HG02973 (cell line): ENCODE results near the gene BAHD1.

Source experiments
- ATAC-seq: cut with Tn5 transposase; IDR thresholded peaks from one replicate; pipeline ENCODE4 v1.9.1; 2021; ENCODE audit warnings: moderate library complexity; ENCODE audit not compliant: unreplicated experiment

The BAHD1 gene

GRCh38 chr15:40464595-40465185, 23.9 kb downstream of the BAHD1 start:
- ATAC-seq: no peak

DNA sequence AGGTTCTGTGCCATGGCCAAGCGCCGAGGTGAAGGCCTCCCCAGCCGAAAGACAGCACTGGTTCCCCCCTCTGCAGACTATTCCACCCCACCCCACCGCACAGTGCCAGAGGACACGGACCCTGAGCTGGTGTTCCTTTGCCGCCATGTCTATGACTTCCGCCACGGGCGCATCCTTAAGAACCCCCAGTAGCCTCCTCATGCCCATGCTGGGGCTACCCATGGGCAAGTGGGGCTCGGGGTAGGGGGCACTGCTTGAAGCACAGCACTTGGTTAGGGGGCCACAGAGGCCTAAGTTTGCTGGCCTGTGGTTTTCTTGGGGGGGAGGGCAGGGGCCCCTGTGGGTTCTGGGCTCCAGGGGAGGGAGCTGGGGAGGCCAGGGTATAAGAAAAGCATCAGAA, 25.2 kb downstream of the BAHD1 start:
- no peak for ATAC-seq

DNA sequence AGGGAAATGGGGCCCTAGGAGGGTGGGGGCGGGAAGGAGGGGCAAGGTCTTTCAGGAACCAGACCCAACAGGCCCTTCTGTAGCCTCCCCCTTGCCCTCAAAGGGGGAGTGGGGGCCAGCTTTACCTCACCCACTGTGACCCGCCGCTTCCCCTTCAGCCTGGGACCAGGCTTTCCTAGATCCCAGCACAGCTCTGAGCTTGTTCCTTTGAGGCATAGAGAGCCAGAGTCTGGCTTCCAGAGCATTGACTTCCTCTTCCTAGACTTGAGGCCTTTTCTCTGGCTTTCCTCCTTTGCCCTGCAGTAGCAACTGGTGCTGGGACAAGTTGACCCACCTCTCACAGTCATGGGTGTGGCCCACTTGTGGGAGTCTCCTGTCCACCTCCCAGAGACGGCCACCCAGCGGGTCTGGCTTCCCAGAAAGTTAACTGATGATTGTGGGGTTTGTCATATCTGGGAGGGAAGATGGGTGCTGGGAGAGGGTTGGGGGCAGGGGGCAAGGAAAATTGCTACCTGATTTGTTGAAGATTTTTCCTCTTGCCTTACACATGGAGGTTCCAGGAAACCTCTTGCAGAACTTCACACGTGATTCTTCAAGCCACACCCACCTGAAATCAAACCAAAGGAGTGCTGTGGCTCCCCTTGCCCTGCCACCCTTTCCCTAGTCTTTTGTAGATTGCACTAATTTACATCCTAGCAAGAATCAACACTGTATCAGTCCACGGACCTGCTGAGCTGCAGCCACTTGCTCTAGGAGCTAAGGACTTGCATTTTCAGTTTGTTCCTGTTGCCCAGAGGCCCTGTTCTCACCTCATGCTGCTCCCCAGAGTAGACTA, 25.9 kb downstream of the BAHD1 start:
- ATAC-seq: no peak

GRCh38 chr15:40467261-40467615, 26.5 kb downstream of the BAHD1 start:
- no peak for ATAC-seq

- ATAC-seq: no peak
These were observed 28.2 kb downstream of the BAHD1 start for GRCh38 chr15:40468898-40469331.

DNA sequence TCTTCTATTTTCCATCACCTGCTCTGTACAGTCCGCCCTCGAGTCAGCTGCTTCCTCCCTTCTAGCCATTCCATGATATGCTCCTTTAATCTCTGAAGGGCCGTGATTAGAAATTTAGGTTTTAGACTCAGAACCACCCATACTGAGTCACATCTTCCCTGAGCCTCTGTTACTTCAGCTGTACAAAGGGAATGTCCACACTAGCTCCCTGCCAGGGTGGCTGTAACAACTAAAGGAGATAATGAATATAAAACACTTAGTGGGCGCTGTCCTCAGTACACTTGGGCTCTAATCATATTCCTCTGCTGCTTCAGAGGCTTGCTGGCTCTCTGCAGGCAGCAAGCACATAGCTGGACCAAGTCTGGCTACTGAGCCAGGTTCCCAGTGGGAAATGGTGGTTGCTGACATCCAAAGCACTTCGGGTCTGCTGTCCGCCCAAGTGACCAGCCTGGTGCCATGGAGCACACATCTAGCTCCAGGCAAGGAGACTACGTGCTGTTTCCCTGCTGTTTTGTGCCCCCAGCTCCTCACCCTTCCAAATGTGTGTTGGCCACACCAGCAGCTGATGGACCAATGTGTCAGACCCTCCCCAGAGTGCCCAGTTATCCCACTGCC, 29.1 kb downstream of the BAHD1 start:
- no peak for ATAC-seq

- peak; percentile 61 for ATAC-seq
These were observed 29.8 kb downstream of the BAHD1 start, which contains the start of gene CHST14 for GRCh38 chr15:40470423-40471104. TSS of gene CHST14 (plus strand) at chr15:40470984. CDS start at chr15:40471214, 230 bp downstream.

DNA sequence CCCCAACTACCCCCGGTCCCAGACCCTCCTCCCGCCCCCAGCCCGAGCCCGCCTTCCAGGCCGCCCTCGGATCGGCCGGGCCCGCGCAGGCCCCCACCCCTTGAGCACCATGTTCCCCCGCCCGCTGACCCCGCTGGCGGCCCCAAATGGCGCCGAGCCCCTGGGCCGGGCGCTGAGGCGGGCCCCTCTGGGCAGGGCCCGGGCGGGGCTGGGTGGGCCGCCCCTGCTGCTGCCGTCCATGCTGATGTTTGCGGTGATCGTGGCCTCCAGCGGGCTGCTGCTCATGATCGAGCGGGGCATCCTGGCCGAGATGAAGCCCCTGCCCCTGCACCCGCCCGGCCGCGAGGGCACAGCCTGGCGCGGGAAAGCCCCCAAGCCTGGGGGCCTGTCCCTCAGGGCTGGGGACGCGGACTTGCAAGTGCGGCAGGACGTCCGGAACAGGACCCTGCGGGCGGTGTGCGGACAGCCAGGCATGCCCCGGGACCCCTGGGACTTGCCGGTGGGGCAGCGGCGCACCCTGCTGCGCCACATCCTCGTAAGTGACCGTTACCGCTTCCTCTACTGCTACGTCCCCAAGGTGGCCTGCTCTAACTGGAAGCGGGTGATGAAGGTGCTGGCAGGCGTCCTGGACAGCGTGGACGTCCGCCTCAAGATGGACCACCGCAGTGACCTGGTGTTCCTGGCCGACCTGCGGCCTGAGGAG, 30.5 kb downstream of the BAHD1 start:
- peak; percentile 41 for ATAC-seq

DNA sequence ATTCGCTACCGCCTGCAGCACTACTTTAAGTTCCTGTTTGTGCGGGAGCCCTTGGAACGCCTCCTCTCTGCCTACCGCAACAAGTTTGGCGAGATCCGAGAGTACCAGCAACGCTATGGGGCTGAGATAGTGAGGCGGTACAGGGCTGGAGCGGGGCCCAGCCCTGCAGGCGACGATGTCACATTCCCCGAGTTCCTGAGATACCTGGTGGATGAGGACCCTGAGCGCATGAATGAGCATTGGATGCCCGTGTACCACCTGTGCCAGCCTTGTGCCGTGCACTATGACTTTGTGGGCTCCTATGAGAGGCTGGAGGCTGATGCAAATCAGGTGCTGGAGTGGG, 31.0 kb downstream of the BAHD1 start:
- no peak for ATAC-seq

DNA sequence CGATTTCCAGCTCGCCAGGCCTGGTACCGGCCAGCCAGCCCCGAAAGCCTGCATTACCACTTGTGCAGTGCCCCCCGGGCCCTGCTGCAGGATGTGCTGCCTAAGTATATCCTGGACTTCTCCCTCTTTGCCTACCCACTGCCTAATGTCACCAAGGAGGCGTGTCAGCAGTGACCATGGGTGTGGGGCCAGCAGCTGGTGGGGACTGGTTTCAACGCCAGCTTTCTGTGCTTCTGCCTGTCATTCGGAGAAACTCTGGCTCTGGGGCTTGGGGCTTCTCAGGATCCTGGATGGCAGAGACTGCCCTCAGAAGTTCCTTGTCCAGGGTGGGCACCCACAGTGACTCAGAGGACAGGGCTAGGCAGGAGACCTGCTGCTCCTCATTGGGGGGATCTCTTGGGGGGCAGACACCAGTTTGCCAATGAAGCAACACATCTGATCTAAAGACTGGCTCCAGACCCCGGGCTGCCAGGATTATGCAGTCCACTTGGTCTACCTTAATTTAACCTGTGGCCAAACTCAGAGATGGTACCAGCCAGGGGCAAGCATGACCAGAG, 31.5 kb downstream of the BAHD1 start:
- no peak for ATAC-seq

DNA sequence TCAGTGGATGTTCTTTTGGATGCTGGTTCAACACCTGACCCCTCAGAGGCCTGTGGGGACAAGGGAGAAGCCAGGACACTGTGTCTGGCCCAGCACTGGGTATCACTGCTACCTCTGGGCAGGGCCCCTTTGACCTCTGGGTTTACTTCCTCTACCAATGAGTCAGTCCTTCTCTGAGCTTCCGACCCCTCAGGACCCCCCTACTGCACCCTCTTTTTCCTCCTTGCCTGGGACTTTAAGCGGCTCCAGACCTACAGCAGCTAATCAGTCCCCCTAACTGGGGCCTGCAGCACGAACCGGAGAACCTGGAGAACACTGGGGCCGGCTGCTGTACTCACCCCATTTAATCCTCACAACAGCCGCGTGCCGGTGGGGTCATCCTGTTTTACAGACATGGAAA, 33.8 kb downstream of the BAHD1 start:
- no peak for ATAC-seq

DNA sequence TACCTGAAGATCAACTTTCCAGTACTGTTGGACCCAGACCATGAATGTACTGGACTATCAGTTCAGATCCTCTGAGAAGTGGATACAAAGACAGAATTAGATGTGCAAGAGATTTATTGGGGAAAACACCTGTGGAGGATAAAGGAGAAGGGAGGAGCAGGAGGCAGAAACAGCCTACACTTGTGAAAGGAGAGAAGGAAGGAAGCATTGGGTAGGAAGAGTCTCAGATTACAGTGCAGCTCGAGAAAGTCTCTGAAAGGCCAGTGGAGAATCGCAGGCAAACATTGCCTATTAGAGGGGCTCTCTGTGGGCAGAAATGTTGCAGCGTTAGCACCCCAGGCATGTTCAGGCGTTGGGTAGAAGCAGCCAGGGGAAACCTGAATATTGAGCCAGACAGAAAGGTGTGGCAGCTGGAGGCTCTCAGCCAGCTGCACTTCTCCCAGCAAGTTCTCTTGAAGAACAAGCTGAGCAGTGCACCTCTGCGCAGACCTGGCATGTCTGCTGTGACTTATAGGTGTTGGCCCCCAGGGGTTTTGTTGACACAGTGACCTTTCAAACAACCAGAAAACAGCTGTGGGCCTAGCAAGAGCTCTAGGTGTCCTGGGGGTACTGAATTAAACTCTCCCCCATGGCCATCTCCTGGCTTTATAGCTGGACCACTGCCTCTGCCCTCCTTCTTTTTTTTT, 37.0 kb downstream of the BAHD1 start:
- ATAC-seq: no peak

GRCh38 chr15:40479024-40479423, 38.3 kb downstream of the BAHD1 start:
- ATAC-seq: no peak

DNA sequence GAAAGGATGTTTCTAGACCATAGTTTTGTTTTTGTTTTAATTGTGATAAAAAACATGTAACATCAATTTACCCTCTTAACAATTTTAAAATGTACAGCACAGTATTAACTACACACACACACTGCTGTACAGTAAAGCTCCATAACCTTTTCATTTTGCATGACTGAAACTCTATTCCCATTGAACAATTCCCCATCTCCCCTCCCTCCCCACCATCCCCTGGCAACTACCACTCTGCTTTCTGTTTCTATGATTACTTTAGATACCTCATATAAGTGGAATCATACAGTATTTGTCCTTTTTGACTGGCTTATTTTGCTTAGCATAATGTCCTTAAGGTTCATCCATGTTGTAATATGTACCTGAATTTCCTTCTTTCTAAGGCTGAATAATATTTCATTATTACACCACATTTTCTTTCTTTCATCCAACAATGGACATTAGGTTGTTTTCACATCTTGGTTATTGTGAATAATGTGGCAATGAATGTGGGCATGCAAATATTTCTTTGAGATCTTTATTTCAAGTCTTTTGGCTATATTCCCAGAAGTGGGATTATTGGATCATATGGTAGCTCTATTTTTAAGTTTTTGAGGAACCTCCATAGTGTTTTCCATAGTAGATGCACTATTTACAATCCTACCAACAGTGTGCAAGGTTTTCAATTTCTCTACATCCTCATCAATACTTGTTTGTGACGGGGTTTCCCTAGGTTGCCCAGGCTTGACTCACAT, 40.8 kb downstream of the BAHD1 start:
- ATAC-seq: no peak

DNA sequence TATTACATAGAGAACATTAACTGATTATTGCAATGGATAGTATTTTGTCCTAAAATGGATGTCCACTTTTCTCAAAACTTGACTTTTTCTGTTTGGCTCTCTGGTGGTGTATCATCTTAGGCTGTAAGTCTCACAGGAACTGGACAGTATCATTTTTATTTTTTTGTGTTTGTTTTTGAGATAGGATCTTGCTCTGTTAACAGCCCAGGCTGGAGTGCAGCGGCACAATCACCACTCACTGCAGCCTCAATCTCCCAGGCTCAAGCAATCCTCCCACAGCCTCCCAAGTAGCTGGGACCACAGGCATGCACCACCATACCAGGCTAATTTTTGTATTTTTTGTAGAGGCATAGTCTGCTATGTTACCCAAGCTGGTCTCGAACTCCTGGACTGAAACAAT, 43.2 kb downstream of the BAHD1 start:
- no peak for ATAC-seq

- ATAC-seq: no peak
These were observed 45.5 kb downstream of the BAHD1 start for GRCh38 chr15:40486066-40486770.

GRCh38 chr15:40487816-40488682, 47.3 kb downstream of the BAHD1 start:
- ATAC-seq: no peak
